Ammon's horn (tissue), 1 donor: ENCODE measurements around the gene AHDC1.
"Not testable (repeated sequence)": the region's sequence is repeated elsewhere in the genome, so short reads cannot be mapped to it uniquely, and the experiment has no call there.

ENCODE experiments used
- DNase-seq: peaks from one replicate; pipeline ENCODE4 v3.0.0-alpha.2; 2016; ENCODE audit warnings: low spot score

The AHDC1 gene

DNA sequence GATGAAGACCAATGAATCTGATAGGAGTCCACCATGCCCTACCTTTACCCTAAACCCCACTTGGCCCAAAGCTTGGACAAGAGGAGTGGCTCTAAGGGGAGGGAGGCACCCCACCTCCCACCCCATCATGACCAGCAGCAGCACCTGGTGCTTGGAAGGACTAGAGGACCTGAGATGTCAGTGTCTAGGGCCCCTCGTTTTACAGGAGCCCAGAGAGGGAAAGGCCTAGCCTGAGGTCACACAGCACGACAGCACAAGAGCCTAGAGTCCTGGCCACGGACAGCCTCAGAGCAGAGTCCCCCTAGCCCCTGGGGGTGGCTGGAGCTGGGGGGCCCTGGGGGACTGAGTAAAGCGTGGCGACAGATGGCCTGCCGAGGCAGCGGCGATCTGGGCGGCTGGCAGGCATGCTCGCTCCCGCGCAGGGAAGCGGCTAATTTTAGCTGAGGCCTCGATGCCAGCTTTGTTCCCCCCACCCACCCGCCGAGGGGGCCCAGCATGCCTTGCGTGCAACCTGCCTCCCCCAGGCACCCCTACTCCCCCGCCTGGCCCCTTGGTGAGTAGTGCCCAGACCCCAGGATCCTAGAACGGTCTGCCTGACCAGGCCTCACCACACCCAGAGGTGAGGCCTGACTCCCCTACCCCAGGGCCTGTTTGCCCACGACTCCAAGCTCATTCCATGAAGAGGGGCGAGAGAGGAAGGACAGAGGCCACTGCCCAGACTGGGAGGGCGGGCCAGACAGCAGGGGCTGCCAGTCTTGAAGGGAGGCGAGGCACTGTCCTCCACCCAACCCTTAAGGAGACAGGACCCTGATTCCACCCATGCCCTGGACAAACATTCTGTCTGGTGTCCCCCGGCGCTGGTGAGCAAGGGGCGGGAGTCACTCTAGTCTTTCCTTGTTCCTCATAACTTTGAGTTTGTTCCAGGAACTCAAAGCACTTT is 39.0 kb downstream of the AHDC1 start:
- no peak for DNase-seq

DNA sequence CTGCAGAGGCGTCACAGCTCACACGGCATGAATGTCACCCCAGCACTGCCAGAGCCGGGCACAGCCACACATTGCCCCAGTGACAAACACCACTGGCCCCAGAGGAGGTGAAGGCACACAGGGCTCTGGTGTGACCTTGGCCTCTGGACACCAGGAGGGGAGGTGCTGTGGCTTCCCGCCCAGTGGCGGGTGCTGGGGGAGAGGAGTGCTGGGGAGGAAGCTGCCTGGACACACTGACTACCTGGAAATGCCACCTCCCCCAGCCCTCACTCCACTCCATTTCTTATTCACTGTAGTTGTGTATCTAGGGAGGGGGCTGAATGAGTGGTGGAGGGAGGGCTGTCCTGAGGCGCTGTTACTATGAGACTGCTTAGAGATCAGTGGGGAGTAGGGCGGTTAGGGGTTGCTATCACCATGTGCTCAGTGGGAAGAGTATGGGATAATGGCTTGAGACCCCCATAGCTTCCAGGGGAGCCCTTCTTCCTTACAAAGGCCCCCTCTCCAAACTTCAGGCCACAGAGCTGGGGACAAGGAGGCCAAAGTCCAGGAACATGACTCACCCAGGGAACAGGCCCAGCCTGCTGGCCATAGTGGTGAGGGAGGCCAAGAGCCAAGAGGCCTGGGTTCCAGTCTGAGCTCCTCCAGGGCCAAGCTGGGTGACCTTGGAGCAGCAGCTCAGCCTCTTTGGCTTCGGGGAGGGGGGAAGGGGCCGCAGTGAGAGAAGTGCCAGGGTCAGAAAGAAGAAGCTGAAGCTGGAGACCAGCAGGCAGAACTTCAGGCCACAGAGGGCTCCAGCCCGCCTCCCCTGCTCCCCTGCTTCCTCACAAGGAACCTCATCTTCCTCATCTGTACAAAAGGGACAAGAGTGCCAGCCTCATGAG is 40.1 kb downstream of the AHDC1 start:
- DNase-seq, result peak; percentile 57

DNA sequence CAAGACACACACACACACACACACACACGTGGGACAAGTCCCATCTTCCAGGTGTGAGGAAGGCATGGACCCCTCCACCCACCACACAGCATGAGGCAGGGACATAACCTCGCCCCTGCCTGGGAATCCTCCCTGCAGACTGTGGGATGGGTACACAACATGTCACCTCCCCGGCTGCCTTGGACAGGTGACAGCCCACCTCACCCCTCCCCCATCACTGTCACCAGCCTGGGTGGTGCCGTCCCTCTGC is 40.7 kb downstream of the AHDC1 start:
- DNase-seq, result no peak

DNA sequence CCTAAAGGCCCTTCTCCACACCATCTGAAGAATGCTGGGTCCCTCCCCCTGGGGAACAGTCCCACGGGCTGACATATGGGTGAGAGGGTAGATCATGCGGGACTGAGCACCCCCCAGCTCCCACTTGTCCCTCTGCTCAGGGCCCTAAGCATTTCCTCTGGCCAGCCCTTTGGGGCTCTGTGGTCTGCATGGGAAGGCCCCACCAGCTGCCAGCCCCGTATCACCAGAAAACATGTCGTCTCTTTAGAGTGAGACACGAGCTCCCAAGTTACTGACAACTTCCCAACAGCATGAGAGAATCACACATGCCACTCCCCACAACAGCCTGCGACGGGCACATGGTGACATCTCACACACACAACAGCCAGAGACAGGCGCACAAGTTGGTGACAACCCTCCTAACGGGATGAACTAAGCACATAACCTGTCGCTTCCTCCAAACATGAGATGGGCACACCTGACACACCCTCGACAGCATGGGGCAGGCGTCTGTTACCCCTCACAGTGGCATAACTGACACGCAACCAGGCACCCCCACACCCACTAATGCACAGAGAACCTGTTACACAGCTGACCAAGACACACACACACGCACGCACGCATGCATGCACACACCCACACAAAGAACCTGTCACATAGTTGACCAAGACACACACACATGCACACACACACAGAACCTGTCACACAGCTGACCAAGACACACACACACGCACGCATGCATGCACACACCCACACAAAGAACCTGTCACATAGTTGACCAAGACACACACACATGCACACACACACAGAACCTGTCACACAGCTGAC is 41.2 kb downstream of the AHDC1 start:
- no peak for DNase-seq

DNA sequence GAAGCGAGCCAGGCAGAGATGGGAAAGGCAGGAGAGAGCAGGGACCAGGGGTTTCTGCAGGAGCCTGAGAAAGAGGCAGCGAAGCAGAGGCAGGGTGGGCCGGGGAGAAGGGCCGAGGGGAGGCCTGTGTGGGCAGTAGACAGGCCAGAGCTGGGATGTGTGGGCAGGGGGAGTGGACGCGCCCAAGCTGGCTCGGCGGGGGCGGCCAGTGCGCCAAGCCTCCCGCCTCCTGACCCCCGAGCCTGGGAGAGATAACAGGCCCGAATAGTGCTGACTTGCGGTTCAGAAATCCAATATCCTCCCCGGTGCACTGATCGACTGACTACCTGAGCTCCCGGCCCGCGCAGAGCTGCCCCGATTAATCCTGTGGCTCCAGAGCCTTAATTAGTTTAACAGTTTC is 41.9 kb downstream of the AHDC1 start:
- DNase-seq, result no peak

DNA sequence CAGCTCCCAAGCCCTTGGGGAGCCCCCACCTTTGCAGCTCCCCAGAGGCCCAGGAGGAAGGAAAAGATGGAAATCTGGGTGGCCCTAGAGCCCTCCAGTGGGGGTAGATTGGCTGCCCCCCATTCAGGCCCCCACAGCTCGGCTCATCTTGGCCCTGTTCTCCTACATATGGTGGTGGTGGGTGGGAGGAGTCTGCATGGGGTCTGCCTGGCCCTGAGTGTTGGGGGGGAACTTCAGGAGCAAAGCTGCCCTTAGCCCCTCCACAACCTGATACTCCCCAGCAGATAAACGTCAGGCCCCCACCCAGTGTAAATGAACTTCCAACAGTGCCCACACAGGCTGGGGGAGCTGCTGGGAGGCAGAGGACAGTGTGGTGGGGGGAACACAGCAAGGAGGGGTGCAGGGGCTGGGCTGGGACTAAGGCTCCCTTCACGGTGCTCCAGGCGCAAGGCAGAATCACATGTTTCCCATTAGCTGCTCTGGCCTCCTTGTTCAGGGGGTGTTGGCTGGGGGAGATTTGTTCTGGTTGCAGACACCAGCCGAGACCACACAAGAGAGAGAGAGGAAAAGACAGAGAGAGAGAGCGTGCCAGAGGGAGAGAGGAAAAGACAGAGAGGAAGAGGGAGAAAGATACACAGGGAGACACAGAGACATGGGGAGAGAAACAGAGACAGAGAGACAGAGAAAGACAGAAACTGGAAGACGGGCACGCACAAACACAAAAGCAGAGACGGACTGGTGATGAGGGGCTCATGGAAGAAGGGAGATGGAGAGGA is 42.6 kb downstream of the AHDC1 start:
- DNase-seq, result peak; percentile 54

DNA sequence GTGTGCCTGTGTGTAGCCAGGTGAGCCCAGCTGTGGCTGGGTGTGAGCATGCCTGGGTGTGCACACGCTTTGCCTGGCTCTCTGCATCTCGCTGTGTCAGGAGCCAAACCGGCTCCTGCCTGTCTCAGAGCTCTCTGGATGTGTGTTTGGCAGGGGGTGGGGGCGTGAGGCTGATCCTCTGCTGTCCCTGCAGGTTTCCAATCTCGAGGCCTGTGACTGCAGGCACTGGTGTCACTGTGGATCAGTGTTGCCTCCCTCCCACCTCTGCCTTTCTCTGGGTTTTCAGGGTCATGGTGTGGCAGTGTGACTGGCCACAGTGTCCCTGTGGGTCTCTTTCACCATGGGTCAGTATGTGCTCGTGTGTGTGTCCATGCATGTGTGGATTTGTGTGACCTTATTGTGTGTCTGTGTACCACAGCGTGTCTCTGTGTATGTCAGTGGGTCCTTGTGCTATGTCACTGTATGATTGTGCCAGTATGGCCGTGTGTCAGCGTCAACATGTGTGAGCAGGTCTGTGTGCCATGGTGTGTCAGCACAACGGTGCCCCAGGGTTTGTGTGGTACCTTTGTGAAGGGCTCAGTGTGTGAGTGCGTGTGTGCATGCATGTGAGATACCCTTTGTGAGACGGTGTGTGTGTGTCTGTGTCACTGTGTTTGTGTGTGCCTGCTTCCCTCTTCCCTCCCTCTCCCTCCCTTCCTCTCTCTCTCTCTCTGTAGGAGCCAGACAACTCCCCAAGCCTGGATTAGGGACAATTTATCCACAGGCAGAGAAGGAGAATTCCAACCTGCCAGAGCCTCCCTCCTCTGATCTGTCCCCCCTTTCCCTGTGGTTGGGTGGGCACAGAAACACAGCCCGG is 43.4 kb downstream of the AHDC1 start:
- no peak for DNase-seq

DNA sequence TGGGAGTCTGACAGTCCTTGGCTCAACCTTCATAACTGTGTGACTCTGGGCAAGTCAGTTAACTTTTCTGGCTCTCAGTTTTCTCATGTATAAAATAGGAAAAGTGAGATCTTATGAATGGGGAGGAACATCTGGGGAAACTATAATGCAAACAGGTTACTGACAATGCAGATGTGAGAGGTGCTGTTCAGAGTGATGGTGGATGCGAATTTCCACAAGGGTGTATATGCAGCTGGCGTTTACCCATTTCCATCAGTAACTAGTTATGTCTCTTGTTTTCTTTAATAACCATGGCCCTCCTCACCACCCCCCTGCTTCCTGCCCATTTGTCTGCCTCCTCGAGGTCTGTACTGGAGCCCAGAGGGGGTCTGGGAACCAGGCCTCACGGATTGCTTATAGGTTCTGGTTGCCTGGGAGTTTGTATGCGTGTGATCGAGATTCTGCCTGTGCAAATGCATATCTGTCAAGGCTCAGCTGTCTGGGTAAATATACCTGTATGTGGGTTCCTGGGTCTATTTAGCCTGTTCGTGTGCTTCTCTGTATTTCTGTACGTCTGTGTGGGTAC is 44.4 kb downstream of the AHDC1 start:
- DNase-seq, result no peak

DNA sequence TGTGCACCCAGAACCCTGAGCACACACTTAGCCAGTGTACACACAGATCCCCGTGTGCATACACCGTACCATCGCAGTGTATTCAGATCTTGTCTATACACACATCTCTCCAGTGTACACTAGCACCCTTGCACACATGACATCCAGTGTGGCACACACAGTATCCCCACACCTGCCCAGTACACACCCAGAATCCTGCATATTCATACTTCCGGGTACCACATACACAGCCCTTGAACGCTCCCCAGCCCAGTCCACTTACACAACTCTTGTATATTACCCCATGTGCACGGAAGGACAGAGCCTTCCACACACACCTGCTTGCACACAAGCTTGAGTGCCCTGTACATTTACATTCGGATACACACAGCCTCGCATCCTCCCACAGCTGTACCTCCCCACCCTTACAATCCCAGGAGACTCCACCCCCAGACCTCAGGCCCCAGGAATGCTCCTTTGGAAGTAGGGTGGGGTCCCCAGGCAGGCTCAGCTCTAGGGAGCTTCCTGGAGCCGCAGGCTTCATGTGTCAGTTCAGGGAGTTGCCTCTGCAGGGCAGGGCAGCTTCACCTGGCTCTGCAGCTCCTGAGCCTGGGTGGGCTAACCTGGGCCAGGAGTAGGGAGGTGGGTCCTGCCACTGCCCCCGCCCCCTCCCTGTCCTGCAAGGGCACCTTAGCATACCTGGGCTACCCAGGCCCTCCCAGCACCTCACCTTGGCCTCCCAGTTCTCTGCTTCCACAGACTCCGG is 46.2 kb downstream of the AHDC1 start:
- DNase-seq, result no peak

DNA sequence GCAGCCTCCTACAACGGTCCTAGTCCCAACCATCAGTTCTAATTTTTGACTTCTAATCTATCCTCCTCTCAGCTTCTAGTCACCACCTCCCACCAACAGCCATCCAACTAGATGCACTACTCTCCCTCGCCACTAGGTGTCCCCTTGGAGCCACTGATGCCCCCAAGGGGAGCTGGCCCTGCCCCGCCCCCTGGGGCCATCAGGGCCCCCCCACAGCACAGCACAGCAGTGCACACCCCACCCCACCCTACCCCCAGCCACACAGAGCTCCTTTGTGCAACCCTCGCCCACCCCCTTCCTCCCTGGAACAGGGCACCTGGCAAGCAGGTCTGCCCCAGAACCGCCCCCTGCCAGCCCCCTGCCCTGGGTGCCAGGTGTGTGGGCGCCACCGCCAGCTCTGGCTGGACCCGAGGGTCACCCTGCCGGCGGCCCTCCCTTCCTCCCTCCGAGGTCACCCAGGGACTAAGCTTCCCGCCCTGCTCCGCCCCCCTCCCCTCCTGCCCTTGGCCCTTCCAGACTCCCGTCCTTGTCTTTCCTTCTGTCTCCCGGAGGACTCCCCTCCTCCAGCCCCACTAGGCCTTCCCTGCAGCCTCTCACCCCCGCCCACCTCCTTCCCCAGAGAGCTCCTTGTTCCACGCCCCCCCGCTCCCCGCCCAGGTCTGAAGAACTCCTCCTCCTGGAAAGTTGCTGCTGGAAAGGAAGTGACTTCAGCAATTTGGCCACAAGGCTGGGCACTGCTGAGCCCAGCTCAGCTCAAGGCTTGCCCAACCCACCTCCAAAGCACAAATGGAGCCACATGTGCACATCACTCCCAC is 47.0 kb downstream of the AHDC1 start:
- DNase-seq, result peak; percentile 82

DNA sequence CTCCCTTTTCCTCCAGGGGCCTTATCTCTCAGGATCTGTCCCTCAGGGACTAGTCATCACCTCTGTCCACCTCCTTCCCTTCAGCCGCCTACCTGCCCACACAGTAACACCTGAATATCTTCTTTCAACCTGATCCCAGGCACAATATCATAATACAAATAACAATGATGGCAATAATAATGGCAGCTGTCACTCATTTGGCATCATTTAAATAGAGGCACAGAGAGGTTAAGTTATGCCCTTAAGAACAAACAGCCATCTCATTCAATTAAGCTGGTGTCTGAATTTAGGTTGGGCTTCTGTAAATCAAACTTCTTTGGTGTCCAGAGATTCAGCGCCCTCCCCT is 47.5 kb downstream of the AHDC1 start:
- DNase-seq, result no peak

DNA sequence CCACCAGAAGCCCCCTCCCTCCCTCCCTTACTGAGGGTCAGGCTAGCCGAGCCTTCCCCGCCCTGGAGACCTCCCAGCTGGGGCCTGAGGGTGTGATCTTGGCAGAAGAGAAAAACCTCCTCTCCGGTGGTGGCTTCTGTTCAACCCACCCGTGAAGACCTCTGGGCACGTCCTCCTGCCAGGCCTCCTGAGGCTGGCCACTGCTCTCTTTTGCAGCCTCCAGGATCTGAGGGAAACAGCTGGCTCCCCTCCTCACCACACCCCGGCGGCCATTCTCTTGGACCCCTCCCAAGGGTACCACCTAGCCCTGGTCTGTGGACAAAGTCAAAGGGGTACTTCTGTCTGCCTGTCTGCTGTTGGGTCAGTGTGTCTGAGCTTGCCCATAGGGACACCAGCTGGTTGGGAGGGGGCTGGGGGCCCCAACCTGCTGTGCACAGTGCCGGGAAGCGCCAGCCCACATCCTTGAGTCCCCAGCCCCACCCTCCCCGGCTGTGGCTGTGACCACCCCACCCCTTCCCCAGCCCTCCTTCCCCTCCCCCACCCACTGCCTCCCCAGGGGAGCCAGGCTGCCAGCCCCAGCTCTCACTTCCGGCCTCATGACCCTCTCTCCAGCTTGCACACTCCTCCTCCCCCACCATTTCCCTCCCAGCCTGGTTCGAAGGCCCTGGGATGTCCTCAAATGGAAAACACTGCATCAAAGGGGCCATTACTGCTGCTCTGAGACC is 48.1 kb downstream of the AHDC1 start:
- DNase-seq, result no peak

DNA sequence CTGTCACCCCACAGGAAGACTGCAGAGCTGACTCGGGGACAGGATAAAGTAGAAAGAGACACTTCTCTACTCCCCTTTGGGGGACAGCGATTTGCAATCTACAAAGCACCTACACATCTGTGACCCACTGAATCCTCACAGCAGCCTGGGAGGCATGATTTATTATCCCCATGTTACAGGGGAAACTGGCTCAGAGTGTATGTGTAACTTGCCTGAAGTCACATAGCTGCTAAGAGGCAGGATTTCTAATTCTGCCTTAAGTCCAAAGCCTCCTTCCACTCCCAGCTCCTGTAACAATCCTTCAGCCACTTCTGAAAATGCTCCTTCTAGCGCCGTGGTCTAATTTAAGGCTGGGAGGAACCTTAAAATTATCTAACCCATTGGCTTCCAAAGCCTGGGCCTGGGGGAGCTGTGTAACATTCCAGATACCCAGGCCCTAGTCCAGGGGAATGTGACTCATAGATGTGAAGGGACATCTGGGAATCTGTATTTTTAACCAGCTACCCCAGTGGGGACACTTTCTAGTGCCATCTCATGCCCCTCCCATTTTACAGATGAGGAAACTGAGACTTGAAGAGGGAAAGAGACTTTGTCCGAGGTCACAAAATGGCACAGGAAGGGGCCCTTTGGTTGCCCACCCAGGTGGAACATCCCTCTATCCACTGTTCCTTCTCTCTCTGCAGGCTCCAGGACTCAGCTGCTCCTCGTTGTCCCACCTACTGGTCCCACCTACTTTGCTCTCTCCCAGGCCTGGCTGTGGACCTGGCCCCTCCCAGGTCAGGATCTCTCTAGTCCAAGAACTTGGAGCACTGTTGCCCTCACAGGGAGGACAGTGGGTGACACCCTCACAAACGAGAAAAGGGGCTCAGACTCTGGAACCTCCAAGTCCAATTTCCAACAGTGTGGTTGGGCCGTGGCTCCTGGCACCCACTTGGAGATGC is 48.9 kb downstream of the AHDC1 start:
- DNase-seq, result no peak

DNA sequence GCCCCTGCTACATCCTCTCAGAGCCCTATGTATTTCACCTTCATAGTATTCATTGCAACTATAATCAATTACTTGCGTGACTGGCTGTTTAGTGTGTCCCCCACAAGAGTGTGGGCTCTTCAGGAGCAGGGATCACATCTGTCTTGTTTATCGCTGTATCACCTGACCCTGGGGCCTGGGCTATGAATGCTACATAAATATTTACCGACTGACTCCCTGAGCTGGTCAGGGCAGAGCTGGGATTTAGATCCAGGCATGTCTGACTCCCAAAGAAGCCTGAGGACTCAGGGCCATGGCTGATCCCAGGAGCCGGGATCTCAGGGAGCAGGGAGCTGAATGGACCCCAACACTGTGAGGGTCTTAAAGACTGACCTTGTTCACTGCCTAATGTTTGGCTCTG is 49.7 kb downstream of the AHDC1 start:
- DNase-seq, result no peak

DNA sequence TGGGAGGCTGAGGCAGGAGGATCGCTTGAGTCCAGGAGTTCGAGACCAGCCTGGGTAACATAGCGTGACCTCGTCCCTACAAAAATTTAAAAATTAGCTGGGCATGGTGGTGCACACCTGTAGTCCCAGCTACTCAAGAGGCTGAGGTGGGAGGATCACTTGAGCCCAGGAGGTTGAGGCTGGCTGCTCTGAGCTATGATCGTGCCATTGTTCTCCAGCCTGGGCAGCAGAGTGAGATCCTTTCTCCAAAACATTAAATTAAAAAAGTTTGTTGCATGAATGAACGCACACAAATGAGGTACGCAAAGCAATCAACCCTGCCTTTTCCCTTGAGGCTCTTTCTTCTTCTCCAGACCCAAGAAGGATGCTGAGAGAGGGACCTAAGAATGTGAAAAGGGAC is 50.1 kb downstream of the AHDC1 start:
- DNase-seq, result not testable (repeated sequence)

DNA sequence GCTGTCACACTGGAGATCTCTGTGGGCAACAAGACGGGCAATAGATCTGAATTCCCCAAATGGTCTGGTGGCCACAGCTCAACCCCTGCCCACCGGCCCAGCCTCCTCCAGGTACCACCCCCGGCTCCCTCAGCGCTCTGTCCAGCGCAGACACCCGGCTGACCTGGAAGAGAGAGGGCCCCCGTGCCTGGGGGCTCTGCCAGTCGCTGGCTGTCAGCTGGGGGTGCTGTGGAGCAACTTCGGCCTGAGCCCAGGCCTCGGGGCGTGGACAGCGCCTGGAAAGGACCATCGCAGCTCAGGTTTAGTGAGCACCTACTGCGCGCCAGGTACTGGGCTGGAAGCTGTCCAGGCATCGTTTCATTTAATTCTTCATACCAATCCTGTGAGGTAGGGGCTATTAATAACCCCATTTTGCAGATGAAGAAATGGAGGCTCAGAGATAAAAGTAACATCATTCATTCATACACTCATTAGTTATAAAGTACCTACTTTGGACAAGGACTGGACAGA is 51.0 kb downstream of the AHDC1 start:
- DNase-seq, result no peak

DNA sequence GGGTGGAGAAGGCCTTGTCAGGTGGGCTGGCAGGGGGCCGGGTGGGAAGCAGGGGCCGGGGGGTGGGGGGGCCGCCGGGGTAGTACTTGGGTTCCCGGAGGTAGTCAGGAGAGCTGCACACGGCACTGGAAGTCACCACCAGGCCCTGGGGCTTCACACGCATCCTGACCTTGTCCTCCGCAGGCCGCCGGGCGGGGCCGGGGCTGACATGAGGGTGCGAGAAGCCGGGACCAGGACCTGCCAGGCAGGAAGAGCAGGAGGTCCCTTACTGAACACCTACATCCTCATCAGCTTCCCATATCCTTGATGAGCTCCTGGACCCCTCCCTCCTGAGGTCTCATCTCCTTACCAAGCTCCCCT is 52.0 kb downstream of the AHDC1 start:
- DNase-seq, result no peak
